ENCODE data around the gene ZNF2.

Gene ZNF2

DNA sequence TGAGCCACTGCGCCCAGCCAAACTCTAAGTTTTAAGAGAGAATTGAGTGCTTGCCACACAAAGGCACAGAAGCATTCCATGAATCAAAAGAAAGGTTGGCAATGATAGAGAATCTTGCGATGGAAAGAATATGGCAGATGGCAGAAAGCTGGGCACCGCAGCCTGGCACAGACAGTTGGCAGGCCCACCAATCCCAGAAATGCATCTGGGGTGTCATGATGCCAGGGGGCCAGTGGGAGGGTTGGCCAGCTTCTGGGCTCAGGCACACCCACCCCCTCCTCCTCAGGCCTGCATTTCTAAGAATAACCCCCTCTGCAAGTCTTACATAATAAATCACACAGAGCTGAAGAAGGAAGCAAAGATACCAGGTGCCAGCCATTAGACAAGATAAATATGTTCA is 19.6 kb downstream of the ZNF2 start:
- POLR2A ChIA-PET = interaction anchor here (0.5 kb wide), 1 partner anchor 1564 kb away, joined by 6 read pairs; no protein-coding TSS in a partner anchor
- no peaks in the 10 kb centered on the region for H3K9me3 ChIP-seq (ENCODE audit: control insufficient read depth, insufficient read depth, low read depth, low read length)
- H3K27ac ChIP-seq (ENCODE audit: extremely low read depth, low read depth, low read length) = no peak overlapping the region
- TF ChIP-seq ZBTB7A (tag by site-specific recombination; IDR thresholded peaks at IDR 0.05; ENCODE audit: low read depth) = no peak
- no peak for TF ChIP-seq SALL2 (tag by site-specific recombination; IDR thresholded peaks at IDR 0.05; ENCODE audit: borderline replicate concordance)
- TF ChIP-seq ZNF266 (tag by site-specific recombination; IDR thresholded peaks at IDR 0.05; ENCODE audit: low read depth) = no peak
- TF ChIP-seq GLI4 (tag by site-specific recombination; IDR thresholded peaks at IDR 0.05) = no peak
- TF ChIP-seq ZNF514 (tag by site-specific recombination; IDR thresholded peaks at IDR 0.05) = no peak
- TF ChIP-seq, protein P1, sequence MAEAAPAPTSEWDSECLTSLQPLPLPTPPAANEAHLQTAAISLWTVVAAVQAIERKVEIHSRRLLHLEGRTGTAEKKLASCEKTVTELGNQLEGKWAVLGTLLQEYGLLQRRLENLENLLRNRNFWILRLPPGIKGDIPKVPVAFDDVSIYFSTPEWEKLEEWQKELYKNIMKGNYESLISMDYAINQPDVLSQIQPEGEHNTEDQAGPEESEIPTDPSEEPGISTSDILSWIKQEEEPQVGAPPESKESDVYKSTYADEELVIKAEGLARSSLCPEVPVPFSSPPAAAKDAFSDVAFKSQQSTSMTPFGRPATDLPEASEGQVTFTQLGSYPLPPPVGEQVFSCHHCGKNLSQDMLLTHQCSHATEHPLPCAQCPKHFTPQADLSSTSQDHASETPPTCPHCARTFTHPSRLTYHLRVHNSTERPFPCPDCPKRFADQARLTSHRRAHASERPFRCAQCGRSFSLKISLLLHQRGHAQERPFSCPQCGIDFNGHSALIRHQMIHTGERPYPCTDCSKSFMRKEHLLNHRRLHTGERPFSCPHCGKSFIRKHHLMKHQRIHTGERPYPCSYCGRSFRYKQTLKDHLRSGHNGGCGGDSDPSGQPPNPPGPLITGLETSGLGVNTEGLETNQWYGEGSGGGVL (tag by site-specific recombination; IDR thresholded peaks at IDR 0.05) = no peak
- TF ChIP-seq, protein P2, sequence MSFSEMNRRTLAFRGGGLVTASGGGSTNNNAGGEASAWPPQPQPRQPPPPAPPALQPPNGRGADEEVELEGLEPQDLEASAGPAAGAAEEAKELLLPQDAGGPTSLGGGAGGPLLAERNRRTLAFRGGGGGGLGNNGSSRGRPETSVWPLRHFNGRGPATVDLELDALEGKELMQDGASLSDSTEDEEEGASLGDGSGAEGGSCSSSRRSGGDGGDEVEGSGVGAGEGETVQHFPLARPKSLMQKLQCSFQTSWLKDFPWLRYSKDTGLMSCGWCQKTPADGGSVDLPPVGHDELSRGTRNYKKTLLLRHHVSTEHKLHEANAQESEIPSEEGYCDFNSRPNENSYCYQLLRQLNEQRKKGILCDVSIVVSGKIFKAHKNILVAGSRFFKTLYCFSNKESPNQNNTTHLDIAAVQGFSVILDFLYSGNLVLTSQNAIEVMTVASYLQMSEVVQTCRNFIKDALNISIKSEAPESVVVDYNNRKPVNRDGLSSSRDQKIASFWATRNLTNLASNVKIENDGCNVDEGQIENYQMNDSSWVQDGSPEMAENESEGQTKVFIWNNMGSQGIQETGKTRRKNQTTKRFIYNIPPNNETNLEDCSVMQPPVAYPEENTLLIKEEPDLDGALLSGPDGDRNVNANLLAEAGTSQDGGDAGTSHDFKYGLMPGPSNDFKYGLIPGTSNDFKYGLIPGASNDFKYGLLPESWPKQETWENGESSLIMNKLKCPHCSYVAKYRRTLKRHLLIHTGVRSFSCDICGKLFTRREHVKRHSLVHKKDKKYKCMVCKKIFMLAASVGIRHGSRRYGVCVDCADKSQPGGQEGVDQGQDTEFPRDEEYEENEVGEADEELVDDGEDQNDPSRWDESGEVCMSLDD (tag by site-specific recombination; IDR thresholded peaks at IDR 0.05) = no peak
- no peak for TF ChIP-seq ZNF48 (tag by site-specific recombination; IDR thresholded peaks at IDR 0.05)
- TF ChIP-seq ELK4 (IDR thresholded peaks at IDR 0.05; ENCODE audit: borderline replicate concordance, low read depth, low read length) = no peak
- TF ChIP-seq ZNF449 (tag by site-specific recombination; IDR thresholded peaks at IDR 0.05) = no peak
- no peak for TF ChIP-seq MYNN (tag by site-specific recombination; IDR thresholded peaks at IDR 0.05; ENCODE audit: borderline replicate concordance)
- no peak for TF ChIP-seq ZNF707 (tag by site-specific recombination; IDR thresholded peaks at IDR 0.05)
- TF ChIP-seq, protein P3, sequence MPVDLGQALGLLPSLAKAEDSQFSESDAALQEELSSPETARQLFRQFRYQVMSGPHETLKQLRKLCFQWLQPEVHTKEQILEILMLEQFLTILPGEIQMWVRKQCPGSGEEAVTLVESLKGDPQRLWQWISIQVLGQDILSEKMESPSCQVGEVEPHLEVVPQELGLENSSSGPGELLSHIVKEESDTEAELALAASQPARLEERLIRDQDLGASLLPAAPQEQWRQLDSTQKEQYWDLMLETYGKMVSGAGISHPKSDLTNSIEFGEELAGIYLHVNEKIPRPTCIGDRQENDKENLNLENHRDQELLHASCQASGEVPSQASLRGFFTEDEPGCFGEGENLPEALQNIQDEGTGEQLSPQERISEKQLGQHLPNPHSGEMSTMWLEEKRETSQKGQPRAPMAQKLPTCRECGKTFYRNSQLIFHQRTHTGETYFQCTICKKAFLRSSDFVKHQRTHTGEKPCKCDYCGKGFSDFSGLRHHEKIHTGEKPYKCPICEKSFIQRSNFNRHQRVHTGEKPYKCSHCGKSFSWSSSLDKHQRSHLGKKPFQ (tag by site-specific recombination; IDR thresholded peaks at IDR 0.05) = no peak
- no peak for TF ChIP-seq ZNF623 (tag by site-specific recombination; IDR thresholded peaks at IDR 0.05)
- no peak for TF ChIP-seq ZBTB11 (tag by site-specific recombination; conservative IDR thresholded peaks at IDR 0.05; ENCODE audit: low read depth)
- TF ChIP-seq ZNF792 (tag by site-specific recombination; IDR thresholded peaks at IDR 0.05) = no peak
- TF ChIP-seq ZBTB6 (tag by site-specific recombination; IDR thresholded peaks at IDR 0.05) = no peak
- no peak for TF ChIP-seq ZNF561 (tag by site-specific recombination; IDR thresholded peaks at IDR 0.05; ENCODE audit: borderline replicate concordance)
- no peak for TF ChIP-seq ZNF354C (tag by site-specific recombination; IDR thresholded peaks at IDR 0.05; ENCODE audit: borderline replicate concordance, low read depth)
- H3K4me3 ChIP-seq (ENCODE audit: low read depth, low read length) = no peak overlapping the region
- H3K4me1 ChIP-seq (ENCODE audit: control insufficient read depth, insufficient read depth, low read length) = no peaks in the 10 kb centered on the region
- CTCF ChIA-PET = interaction anchor here (0.5 to 0.6 kb wide), 2 partner anchors 43 to 47 kb away, joined by 3 to 7 read pairs; no protein-coding TSS in a partner anchor
- H3K36me3 ChIP-seq (ENCODE audit: control insufficient read depth in 2 of 2, insufficient read depth in 1 of 2, low read length in 2 of 2) = peaks cover 10 to 25% of the 10 kb centered on the region in 2 experiments

Data from HEK293 (cell line).